ENCODE data around the gene CDH4. TPM values are rescaled to one million over a fixed set of nuclear protein-coding genes. Genes with fewer than 3 reads are reported as not detected.

The CDH4 gene
- total RNA-seq, 2 donors from 2014 or later: 0.05 to 2.2 TPM

DNA sequence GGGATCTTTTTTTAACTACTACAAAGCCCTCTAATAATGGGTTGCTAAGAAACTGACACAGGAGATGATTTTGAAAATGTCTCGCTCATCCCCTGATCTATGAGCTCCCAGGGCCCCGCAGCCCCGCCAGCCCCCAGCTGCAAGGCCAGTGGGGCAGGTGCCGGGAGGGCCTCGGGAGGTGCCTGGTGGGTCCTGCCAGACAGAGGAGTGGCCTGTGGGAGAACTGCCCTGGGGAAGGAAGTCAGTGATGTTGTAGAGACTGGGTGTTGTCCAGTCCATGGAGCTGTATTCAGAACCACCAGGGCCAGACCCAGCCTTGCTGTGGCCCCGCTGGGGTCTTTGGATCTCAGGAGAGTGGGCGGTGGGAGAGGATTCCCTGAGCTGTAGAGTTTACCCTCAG lies 554.9 kb downstream of the CDH4 start:
- DNase-seq (ENCODE audit: low spot score): no peak
- WGBS: 87% methylated on average over 7 of the region's 7 CpGs
- H3K4me1 ChIP-seq (replicated peaks): no peaks in the 10 kb centered on the region
- no peaks in the 10 kb centered on the region for H3K27me3 ChIP-seq (replicated peaks; ENCODE audit: insufficient read depth)
- no peak overlapping the region for H3K4me3 ChIP-seq
- TF ChIP-seq POLR2A (IDR thresholded peaks at IDR 0.05): no peak
- TF ChIP-seq POLR2AphosphoS5 (IDR thresholded peaks at IDR 0.05): no peak
- TF ChIP-seq, protein P1, sequence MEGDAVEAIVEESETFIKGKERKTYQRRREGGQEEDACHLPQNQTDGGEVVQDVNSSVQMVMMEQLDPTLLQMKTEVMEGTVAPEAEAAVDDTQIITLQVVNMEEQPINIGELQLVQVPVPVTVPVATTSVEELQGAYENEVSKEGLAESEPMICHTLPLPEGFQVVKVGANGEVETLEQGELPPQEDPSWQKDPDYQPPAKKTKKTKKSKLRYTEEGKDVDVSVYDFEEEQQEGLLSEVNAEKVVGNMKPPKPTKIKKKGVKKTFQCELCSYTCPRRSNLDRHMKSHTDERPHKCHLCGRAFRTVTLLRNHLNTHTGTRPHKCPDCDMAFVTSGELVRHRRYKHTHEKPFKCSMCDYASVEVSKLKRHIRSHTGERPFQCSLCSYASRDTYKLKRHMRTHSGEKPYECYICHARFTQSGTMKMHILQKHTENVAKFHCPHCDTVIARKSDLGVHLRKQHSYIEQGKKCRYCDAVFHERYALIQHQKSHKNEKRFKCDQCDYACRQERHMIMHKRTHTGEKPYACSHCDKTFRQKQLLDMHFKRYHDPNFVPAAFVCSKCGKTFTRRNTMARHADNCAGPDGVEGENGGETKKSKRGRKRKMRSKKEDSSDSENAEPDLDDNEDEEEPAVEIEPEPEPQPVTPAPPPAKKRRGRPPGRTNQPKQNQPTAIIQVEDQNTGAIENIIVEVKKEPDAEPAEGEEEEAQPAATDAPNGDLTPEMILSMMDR (IDR thresholded peaks at IDR 0.05): no peak
- intact Hi-C loops (cut with DNase I): no loop called here
- H3K9me3 ChIP-seq: no peaks in the 10 kb centered on the region
- no peak overlapping the region for H3K27ac ChIP-seq
- no peaks in the 10 kb centered on the region for H3K36me3 ChIP-seq

DNA sequence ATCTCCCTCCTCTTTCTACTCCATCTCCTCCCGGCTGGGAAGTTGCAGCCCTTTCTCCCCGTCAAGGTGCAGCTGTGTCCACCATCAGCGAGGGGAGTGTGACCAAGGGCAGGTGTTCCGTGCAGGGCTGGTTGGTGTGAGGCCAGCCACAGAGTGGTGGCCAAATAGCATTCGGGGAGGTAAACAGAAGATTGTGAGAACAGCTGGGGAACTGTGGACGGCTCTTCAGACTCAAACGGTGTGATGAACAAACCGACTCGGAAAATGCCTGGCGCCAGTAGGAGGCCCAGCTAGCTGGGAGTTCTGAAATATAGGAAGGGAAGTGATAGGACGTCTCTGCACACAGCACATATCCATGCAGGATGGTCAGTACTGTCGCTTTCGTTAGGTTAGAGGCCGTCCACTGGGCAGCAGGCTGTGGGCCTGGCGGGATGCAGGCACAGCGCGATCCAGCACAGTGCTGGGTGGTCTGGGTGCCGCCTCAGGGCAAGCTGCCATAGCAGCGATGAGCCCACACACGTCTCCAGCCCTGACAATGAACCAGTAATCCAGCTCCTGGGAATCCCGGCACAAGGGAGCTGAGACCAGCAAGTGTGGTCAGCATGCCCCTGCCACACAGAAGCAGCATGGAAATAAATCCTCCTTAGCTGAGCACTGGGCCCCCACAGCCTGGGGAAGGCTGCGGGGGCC lies 555.6 kb downstream of the CDH4 start:
- no peak overlapping the region for H3K4me3 ChIP-seq
- WGBS: 70% methylated on average over 22 of the region's 22 CpGs
- no peak overlapping the region for H3K27ac ChIP-seq
- no peak for DNase-seq (ENCODE audit: low spot score)
- no peaks in the 10 kb centered on the region for H3K9me3 ChIP-seq
- no peaks in the 10 kb centered on the region for H3K36me3 ChIP-seq
- H3K27me3 ChIP-seq (replicated peaks; ENCODE audit: insufficient read depth): no peaks in the 10 kb centered on the region
- TF ChIP-seq POLR2A (IDR thresholded peaks at IDR 0.05) (no peak), POLR2AphosphoS5 (IDR thresholded peaks at IDR 0.05) (no peak)
- TF ChIP-seq, protein P1 (IDR thresholded peaks at IDR 0.05): no peak
- intact Hi-C loops (cut with DNase I): no loop called here
- no peaks in the 10 kb centered on the region for H3K4me1 ChIP-seq (replicated peaks)

DNA sequence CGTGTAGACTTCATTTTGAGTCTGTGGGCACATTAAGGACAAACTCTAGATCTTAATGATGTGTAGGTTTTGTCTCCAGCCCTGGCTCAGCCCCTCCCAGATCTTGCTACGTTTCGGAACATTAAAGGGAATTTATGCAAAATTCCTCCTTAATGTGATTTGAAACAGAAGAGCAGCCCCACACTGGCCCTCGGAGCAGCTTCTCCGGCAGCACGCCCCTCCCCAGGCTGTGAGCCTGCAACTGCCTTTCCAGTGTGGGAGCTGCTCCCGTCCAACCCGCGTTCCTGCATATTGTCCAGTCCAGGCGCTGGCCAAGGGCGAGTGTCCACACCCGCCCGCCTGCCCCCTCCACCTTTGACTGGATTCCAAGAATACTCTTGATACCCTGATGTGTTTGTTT lies 556.4 kb downstream of the CDH4 start:
- WGBS: 29% methylated on average over 13 of the region's 13 CpGs
- no peak overlapping the region for H3K4me3 ChIP-seq
- DNase-seq (ENCODE audit: low spot score): no peak
- no peak for TF ChIP-seq POLR2AphosphoS5 (IDR thresholded peaks at IDR 0.05)
- TF ChIP-seq, protein P1 (IDR thresholded peaks at IDR 0.05): no peak
- no peak for TF ChIP-seq POLR2A (IDR thresholded peaks at IDR 0.05)
- H3K9me3 ChIP-seq: no peaks in the 10 kb centered on the region
- H3K4me1 ChIP-seq (replicated peaks): no peaks in the 10 kb centered on the region
- no peaks in the 10 kb centered on the region for H3K36me3 ChIP-seq
- intact Hi-C loops (cut with DNase I): no loop called here
- H3K27me3 ChIP-seq (replicated peaks; ENCODE audit: insufficient read depth): no peaks in the 10 kb centered on the region
- no peak overlapping the region for H3K27ac ChIP-seq

DNA sequence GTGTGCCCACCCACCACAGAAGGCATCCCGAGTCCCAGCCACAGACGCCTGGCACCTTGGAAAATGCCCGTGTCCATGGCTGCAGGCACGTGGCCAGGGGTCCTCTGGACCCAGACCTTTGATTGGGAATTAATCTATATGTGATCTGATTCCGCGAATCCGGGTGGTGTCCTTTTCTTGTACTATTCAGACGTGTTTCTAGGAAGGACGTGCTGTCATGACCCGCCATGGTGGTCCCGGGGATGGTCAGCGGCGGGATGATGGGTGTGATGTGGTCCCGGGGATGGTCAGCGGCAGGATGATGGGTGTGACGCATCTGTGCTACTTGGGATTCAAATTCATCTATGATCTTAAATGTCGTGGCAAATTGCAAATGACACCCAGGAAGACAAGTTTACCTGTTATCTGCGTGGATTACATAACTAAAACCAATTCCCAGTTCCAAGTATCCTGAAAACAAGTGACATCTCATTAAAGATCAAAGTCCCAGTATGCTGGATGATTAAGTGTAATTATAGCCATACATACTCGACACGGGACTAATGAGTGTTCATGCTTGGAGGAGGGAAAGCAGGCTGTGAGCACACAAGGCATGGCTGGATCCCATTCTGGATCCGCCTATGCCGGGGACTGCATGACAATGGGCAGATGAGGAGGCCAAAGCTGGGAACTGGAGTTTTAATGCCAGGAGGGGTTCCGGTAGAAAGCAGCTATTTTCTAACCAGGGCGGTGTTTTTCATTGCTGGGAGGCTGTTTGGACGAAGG lies 557.1 kb downstream of the CDH4 start:
- TF ChIP-seq POLR2AphosphoS5 (IDR thresholded peaks at IDR 0.05) (no peak), POLR2A (IDR thresholded peaks at IDR 0.05) (no peak)
- TF ChIP-seq, protein P1 (IDR thresholded peaks at IDR 0.05): no peak
- Histone ChIP-seq H3K4me1 (replicated peaks) (no peaks in the 10 kb centered on the region), H3K36me3 (no peaks in the 10 kb centered on the region), H3K4me3 (no peak overlapping the region), H3K27me3 (replicated peaks; ENCODE audit: insufficient read depth) (no peaks in the 10 kb centered on the region), H3K27ac (no peak overlapping the region), H3K9me3 (no peaks in the 10 kb centered on the region)
- WGBS: 84% methylated on average over 25 of the region's 25 CpGs
- no peak for DNase-seq (ENCODE audit: low spot score)
- intact Hi-C loops (cut with DNase I): no loop called here

Data from prostate gland (tissue), 2 donors.